ENCODE measurements around the gene TUSC2. TPM values are rescaled to one million over a fixed set of nuclear protein-coding genes. Genes with fewer than 3 reads are reported as not detected.

Gene TUSC2
- total and polyA plus RNA-seq, 8 donors: 10.2 to 21.8 (median 17.4) TPM

DNA sequence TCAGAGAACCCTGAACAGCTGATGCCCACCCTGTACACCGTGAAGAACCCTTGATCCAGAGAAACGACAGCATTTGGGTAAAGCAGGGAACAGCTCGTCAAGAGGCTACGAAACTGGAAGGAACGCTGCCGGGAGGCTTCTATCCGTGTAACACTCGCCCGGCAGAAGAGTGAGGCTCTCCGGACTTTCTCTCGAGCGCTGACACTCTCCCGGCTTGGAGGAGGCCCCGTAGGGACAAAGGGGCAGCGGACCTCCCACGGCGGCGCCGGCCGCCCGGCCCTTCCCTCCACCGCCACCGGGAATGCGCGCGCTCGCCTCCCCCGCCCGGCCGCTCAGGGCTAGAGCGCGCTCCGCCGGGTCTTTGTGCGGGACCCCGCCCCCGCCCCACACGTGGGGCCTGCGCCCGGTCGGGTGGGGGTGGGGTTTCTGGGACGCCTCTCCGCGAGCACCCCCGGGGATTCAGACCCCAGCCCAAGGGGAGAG lies 7.1 kb downstream of the TUSC2 start:
- Histone ChIP-seq H3K27ac (peak overlapping the region; percentile 88 to 98 (median 96)), H3K4me1 (peaks cover 5 to 22% (median 21%) of the 10 kb centered on the region in 3 donors), H3K36me3 (peaks cover 0 to 7% (median 0%) of the 10 kb centered on the region in 3 donors), H3K27me3 (no peaks in the 10 kb centered on the region), H3K9me3 (no peaks in the 10 kb centered on the region), H3K4me3 (peak overlapping the region; percentile 51 to 94 (median 81))
- WGBS, 2 donors: 0 to 1% methylated on average over 39 to 45 of the region's 45 CpGs
- intact Hi-C loops (cut with DNase I): loop anchor here in 1 of 3 donors (10.0 kb wide), 1 partner anchor 66 kb away; no protein-coding TSS in a partner anchor
- TF ChIP-seq, protein P1, sequence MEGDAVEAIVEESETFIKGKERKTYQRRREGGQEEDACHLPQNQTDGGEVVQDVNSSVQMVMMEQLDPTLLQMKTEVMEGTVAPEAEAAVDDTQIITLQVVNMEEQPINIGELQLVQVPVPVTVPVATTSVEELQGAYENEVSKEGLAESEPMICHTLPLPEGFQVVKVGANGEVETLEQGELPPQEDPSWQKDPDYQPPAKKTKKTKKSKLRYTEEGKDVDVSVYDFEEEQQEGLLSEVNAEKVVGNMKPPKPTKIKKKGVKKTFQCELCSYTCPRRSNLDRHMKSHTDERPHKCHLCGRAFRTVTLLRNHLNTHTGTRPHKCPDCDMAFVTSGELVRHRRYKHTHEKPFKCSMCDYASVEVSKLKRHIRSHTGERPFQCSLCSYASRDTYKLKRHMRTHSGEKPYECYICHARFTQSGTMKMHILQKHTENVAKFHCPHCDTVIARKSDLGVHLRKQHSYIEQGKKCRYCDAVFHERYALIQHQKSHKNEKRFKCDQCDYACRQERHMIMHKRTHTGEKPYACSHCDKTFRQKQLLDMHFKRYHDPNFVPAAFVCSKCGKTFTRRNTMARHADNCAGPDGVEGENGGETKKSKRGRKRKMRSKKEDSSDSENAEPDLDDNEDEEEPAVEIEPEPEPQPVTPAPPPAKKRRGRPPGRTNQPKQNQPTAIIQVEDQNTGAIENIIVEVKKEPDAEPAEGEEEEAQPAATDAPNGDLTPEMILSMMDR (IDR thresholded peaks at IDR 0.05): no peak
- DNase-seq: peak; percentile 73 to 89 (median 82)
- FAIRE-seq: no peak
- peak; percentile 76 to 80 (median 78) for ATAC-seq

DNA sequence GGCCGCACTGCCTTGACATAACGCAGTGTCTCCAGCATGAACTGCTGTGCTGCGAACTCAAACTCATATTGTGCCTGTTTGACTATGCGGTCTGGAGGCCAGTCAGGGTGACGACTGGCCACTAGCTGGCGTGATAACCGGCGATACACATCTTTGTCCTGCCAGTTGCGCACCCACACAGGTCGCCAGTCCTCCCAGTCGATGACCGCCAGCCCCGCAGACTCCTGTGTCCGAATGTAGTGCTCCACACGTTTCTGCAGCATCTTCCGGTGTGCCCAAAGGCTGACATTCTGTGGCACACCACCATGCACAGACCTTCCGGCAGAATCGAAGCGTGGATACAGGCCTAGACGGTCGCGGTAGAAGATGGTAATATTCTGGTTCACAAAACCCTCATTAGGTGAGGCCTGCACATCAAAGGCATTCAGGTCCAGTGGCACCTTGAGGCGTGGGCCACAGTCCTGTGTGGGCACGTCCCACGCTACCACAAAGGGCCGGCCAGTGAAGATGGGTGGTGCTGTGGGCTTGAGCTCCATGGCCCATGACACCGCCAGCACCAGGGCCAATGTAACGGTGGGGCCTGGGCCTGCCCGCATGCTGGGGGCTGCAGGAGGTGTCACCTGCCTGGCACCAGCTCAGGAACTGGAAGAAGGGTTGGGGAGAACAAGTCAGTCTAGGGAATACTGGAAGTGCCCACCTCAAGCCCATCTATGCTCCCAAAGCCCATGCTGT lies 8.0 kb downstream of the TUSC2 start:
- intact Hi-C loops (cut with DNase I): loop anchor here in 1 of 3 donors (10.0 kb wide), 1 partner anchor 65 kb away; no protein-coding TSS in a partner anchor
- TF ChIP-seq, protein P1 (IDR thresholded peaks at IDR 0.05): no peak
- ATAC-seq (no peak), FAIRE-seq (no peak), DNase-seq (peak in 3 of 6 donors; percentile 31 to 71 (median 55))
- H3K4me1 ChIP-seq: peaks cover 5 to 22% (median 21%) of the 10 kb centered on the region in 3 donors
- no peaks in the 10 kb centered on the region for H3K27me3 ChIP-seq
- H3K4me3 ChIP-seq: peak overlapping the region in 3 of 4 donors; percentile 79 to 94 (median 83)
- WGBS, 2 donors: 78 to 83% methylated on average over 29 of the region's 29 CpGs
- H3K36me3 ChIP-seq: no peaks in the 10 kb centered on the region
- no peaks in the 10 kb centered on the region for H3K9me3 ChIP-seq
- peak overlapping the region; percentile 88 to 98 (median 96) for H3K27ac ChIP-seq

DNA sequence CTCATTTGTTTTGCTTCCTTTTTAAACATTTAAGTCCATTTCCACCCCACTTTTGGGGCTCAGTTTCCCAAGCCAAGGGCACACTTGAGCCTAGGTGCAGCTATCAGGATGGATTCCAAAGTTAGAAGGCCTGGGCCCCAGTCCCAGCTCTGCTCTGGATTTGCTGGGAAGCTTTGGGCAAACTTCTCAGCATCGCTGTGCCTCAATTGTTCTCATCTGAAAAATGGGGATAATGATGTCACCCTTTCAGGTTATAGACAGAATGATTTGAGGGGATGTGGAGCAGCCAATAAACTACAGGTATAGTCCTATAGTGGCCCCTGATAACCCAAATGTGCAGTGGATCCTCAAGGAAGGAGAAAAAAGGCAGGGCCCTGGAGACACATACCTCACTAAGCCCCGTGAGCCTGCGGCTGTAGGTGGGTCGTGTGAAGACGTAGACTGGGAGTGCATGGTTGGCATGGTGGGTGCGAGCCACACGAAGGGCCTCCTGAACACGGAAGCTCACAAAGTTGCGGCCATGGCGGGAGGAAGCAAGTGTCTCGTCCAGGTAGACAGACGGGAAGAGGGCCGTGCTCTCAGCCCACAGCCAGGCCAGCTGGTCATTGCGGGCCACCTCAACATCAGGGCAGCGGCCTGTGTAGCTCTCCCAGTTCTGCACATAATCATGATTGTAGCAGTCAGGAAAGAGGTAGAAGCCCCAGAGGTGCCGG lies 8.7 kb downstream of the TUSC2 start:
- TF ChIP-seq, protein P1 (IDR thresholded peaks at IDR 0.05): no peak
- WGBS, 2 donors: 89 to 91% methylated on average over 16 of the region's 16 CpGs
- no peak for ATAC-seq
- Histone ChIP-seq H3K36me3 (no peaks in the 10 kb centered on the region), H3K27me3 (no peaks in the 10 kb centered on the region), H3K4me3 (no peak overlapping the region), H3K27ac (no peak overlapping the region), H3K4me1 (peaks cover 5 to 22% (median 21%) of the 10 kb centered on the region in 3 donors), H3K9me3 (no peaks in the 10 kb centered on the region)
- intact Hi-C loops (cut with DNase I): no loop called here
- no peak for FAIRE-seq
- peak in 2 of 6 donors; percentile 35 to 61 for DNase-seq

DNA sequence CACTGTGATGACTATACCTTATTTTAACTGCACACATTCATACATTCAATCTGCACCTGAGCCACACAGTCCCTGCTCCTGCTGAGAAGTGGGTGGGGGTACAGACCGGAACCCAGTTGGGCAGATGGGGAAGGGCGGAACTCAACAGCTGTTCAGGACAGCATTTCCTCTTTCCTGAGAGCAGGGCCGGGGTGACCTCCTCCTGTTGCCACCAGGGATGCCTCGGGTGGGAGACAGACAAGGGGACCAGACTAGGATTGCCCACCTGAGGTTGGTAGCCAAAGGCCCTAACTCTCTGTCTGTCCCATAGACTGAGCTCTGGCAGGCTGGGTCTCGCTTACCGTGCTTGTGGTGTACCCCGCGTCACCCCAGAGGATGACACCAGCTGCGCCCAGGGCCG lies 9.4 kb downstream of the TUSC2 start:
- Histone ChIP-seq H3K27ac (no peak overlapping the region), H3K36me3 (no peaks in the 10 kb centered on the region), H3K27me3 (no peaks in the 10 kb centered on the region), H3K9me3 (no peaks in the 10 kb centered on the region), H3K4me3 (no peak overlapping the region), H3K4me1 (peaks cover 5 to 22% (median 21%) of the 10 kb centered on the region in 3 donors)
- 69 to 79% methylated on average over 10 of the region's 10 CpGs for WGBS, 2 donors
- TF ChIP-seq, protein P1 (IDR thresholded peaks at IDR 0.05): no peak
- intact Hi-C loops (cut with DNase I): no loop called here
- FAIRE-seq: no peak
- peak in 1 of 6 donors; percentile 28 for DNase-seq
- ATAC-seq: no peak

Measured in pancreas (tissue), 10 donors.